ENCODE measurements around the gene PM20D2. TPM values are rescaled to one million over a fixed set of nuclear protein-coding genes. Genes with fewer than 3 reads are reported as not detected.

PM20D2 gene
- total and polyA plus RNA-seq, 2 of the 8 experiments (the other 6 are each of a cell fraction or from before 2014, with no cell fraction given), result 2.7 to 7.6 TPM

DNA sequence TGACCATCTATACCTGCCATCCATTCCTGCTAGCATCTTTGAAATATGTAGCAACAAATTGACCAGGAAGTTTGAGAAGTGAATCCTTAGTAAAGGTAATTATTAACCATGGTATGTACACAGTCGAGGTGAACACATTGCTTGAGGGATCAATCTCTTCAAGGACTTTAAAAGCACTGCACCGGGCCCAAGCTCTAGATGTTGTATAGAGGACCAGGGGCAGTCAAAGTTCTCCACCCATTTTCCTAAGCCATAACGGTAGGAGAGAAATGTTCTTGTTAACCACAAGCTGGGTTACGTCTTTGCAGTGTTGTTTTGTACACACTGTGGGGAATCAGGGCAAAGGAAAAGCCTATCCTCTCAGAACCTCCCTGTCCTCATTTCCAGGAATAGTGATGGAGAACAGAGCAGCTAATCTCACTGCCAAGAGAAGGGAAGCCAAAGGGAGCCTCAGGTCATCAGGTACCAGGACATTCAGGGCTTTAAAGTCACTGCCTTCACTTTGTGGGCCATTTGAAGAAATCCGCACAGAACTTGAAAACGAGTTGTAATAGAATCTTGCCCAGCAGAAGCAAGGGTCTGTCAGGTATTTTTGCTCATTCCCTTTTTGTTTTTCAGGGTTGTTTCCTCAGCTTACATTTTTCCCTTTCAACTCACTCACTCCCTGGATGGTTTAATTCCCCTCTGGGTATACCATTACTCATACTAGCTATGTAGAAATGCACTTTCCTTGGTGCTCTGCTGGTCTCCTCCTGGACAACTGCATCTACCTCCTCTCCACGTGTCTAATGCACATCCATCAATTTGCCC lies 5.3 kb upstream of the PM20D2 start:
- no peak overlapping the region for H2AFZ ChIP-seq (ENCODE audit: low read length)
- no peak overlapping the region for H2BK120ac ChIP-seq (replicated peaks; ENCODE audit: low read depth, low read length)
- H3K23me2 ChIP-seq (ENCODE audit: low read depth, low read length), result peaks cover 1% of the 10 kb centered on the region; the same call in 1 of the 2 replicates
- no peak overlapping the region for H3K4me3 ChIP-seq (ENCODE audit: extremely low read depth in 1 of 4, insufficient read depth in 2 of 4, low read depth in 3 of 4, low read length in 4 of 4)
- H3K23ac ChIP-seq (ENCODE audit: insufficient read length), result no peak overlapping the region
- FAIRE-seq (no peak), DNase-seq (ENCODE audit: low read depth in 1 of 2, low spot score in 2 of 2) (no peak)
- H2BK20ac ChIP-seq (ENCODE audit: low read length), result no peak overlapping the region
- no peak overlapping the region for H4K91ac ChIP-seq (replicated peaks; ENCODE audit: insufficient read length, low read length)
- no peak overlapping the region for H2BK5ac ChIP-seq (ENCODE audit: low read depth, low read length)
- ChIA-PET CTCF (ENCODE audit: partially characterized antibody) (interaction anchor here (1.1 to 5.9 kb wide), 4 partner anchors 17 to 158 kb away, joined by 3 to 36 read pairs (median 4); no protein-coding TSS in a partner anchor), POLR2A (ENCODE audit: partially characterized antibody) (no interaction called here)
- WGBS, 2 experiments (ENCODE audit: extremely low coverage in 1 of 2, insufficient coverage in 1 of 2, insufficient read length in 1 of 2, insufficient replicate concordance in 2 of 2, low coverage in 1 of 2, low lambda C conversion rate in 2 of 2, missing lambda C conversion rate in 1 of 2), result 78% methylated on average over 7 of the region's 7 CpGs; no CpG with 5 or more reads in 1 of the 2 experiments
- no peaks in the 10 kb centered on the region for H3K36me3 ChIP-seq (ENCODE audit: control insufficient read depth in 2 of 4, insufficient read depth in 4 of 4, low read length in 3 of 4)
- H3K4me1 ChIP-seq (replicated peaks in 1 of 4; ENCODE audit: control insufficient read depth in 3 of 4, insufficient read depth in 4 of 4, low read length in 3 of 4), result 0 out of 7 replicates have a peak, but pooled peaks cover 0 to 1% (median 0%) of the 10 kb centered on the region in 4 experiments
- H3K18ac ChIP-seq (ENCODE audit: extremely low read depth, low read length), result no peak overlapping the region
- H3K4me2 ChIP-seq (ENCODE audit: insufficient read depth in 1 of 2, low read depth in 2 of 2, low read length in 2 of 2), result no peak overlapping the region
- no peak overlapping the region for H3K9ac ChIP-seq (replicated peaks in 1 of 4; ENCODE audit: extremely low read depth in 1 of 4, low read depth in 3 of 4, low read length in 3 of 4)
- H2BK15ac ChIP-seq (ENCODE audit: low read length), result no peak overlapping the region
- H3K27me3 ChIP-seq (replicated peaks in 1 of 4; ENCODE audit: control insufficient read depth in 3 of 4, extremely low read depth in 1 of 4, insufficient read depth in 3 of 4, low read length in 3 of 4), result peaks cover 7 to 20% (median 15%) of the 10 kb centered on the region in 4 experiments
- no peaks in the 10 kb centered on the region for H4K20me1 ChIP-seq (replicated peaks in 1 of 2; ENCODE audit: control insufficient read depth in 1 of 2, insufficient read depth in 2 of 2, low read length in 2 of 2)
- no peak overlapping the region for H3K4ac ChIP-seq (replicated peaks; ENCODE audit: insufficient read length, low read depth, low read length)
- H3K27ac ChIP-seq (ENCODE audit: low read depth, low read length), result no peak overlapping the region
- H2BK12ac ChIP-seq (ENCODE audit: low read depth, low read length), result no peak overlapping the region
- no peak overlapping the region for H4K8ac ChIP-seq (ENCODE audit: extremely low read depth, insufficient read depth, low read length)
- H3K14ac ChIP-seq (ENCODE audit: insufficient read length), result no peak overlapping the region
- no peak overlapping the region for H4K5ac ChIP-seq (ENCODE audit: insufficient read length, low read depth, low read length)
- TF ChIP-seq BCL11A (IDR thresholded peaks at IDR 0.05; ENCODE audit: low read depth in 2 of 2, low read length in 2 of 2) (no peak), TEAD4 (IDR thresholded peaks at IDR 0.05; ENCODE audit: low read depth, low read length) (no peak), KDM4A (IDR thresholded peaks at IDR 0.05; ENCODE audit: low read depth, low read length, severe bottlenecking) (no peak), HDAC2 (IDR thresholded peaks at IDR 0.05; ENCODE audit: borderline replicate concordance in 1 of 2, low read depth in 2 of 2, low read length in 2 of 2) (no peak)
- H3K56ac ChIP-seq (replicated peaks; ENCODE audit: insufficient read length, low read depth, low read length), result no peak overlapping the region
- H2AK5ac ChIP-seq (ENCODE audit: low read depth, low read length), result no peak overlapping the region
- H3K79me1 ChIP-seq (ENCODE audit: low read depth, low read length), result no peaks in the 10 kb centered on the region
- H3K79me2 ChIP-seq (ENCODE audit: control insufficient read depth in 1 of 2, insufficient read depth in 2 of 2, low read length in 2 of 2), result no peaks in the 10 kb centered on the region
- no peaks in the 10 kb centered on the region for H3K9me3 ChIP-seq (ENCODE audit: insufficient read depth in 2 of 2, low read depth in 1 of 2, low read length in 1 of 2)

Data from H1 (cell line).